ENCODE results near the gene NAT14. TPM values are rescaled to one million over a fixed set of nuclear protein-coding genes. Genes with fewer than 3 reads are reported as not detected.

Gene NAT14
- total RNA-seq, 2 experiments from 2014 or later = 10.5 to 14.7 TPM

DNA sequence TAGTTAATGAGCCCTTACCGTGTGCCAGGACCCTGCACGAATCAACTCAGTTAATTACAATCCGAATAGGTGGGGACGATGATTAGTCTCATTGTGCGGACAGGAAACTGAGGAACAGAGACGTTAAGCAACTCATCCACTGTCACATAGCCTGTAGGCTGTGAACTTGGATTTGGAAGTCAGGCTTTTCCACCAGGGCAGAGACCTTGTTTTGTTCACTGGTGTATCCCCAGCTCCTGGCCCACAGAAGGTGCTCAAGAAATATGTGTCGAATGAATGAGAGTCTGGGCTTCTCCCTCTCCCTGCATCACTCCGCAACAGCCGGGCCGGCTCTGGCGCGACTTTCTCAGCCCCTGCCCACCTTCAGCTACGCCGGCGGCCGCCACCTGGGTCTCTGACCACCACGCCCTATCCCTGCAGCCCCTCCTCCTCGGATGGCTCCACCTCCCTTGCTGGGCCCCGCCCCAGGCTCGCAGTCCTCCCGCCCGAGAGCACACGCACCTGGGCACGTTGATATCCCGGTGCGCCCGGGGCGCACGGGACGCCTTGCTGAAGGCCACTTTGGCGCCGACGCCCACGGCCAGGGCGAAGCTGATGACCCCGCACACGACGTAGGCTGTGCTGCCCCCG, 43.2 kb upstream of the NAT14 start:
- no peak overlapping the region for H3K27ac Mint-ChIP-seq
- no peaks in the 10 kb centered on the region for H3K9me3 Mint-ChIP-seq
- Histone ChIP-seq H3K4me3 (ENCODE audit: low read length) (no peak overlapping the region), H3K27me3 (ENCODE audit: control insufficient read depth in 1 of 2, insufficient read depth in 2 of 2, low read length in 2 of 2) (peaks cover 66 to 85% of the 10 kb centered on the region in 2 experiments), H3K27ac (ENCODE audit: low read depth in 1 of 2, low read length in 2 of 2) (no peak overlapping the region), H3K9me3 (ENCODE audit: control insufficient read depth in 1 of 2, insufficient read depth in 1 of 2, low read length in 2 of 2) (peaks cover 0 to 34% of the 10 kb centered on the region in 2 experiments), H3K36me3 (ENCODE audit: insufficient read depth, low read length) (no peaks in the 10 kb centered on the region), H3K4me1 (ENCODE audit: insufficient read depth, low read length) (peaks cover 28% of the 10 kb centered on the region)
- ChIA-PET CTCF (no interaction called here), POLR2A (no interaction called here)
- TF ChIP-seq CTCF (IDR thresholded peaks at IDR 0.05) = no peak
- no peaks in the 10 kb centered on the region for H3K36me3 Mint-ChIP-seq (ENCODE audit: low read depth)
- intact Hi-C loops (cut with DNase I, micrococcal nuclease) = no loop called here
- H3K4me3 Mint-ChIP-seq = peak overlapping the region; percentile 22
- no peak for DNase-seq
- peaks cover 33% of the 10 kb centered on the region for H3K4me1 Mint-ChIP-seq (ENCODE audit: low read depth)
- H3K27me3 Mint-ChIP-seq = peaks cover 82% of the 10 kb centered on the region
- ATAC-seq (ENCODE audit: poor library complexity) = no peak

- H3K27ac ChIP-seq (ENCODE audit: low read depth in 1 of 2, low read length in 2 of 2) = no peak overlapping the region
- Mint-ChIP-seq H3K4me3 (no peak overlapping the region), H3K36me3 (ENCODE audit: low read depth) (no peaks in the 10 kb centered on the region), H3K9me3 (no peaks in the 10 kb centered on the region), H3K4me1 (ENCODE audit: low read depth) (peaks cover 33% of the 10 kb centered on the region), H3K27ac (no peak overlapping the region), H3K27me3 (peaks cover 76% of the 10 kb centered on the region)
- H3K36me3 ChIP-seq (ENCODE audit: insufficient read depth, low read length) = no peaks in the 10 kb centered on the region
- CTCF ChIA-PET = no interaction called here
- H3K4me3 ChIP-seq (ENCODE audit: low read length) = no peak overlapping the region
- peaks cover 63 to 83% of the 10 kb centered on the region in 2 experiments for H3K27me3 ChIP-seq (ENCODE audit: control insufficient read depth in 1 of 2, insufficient read depth in 2 of 2, low read length in 2 of 2)
- TF ChIP-seq CTCF (IDR thresholded peaks at IDR 0.05) = no peak
- ATAC-seq (ENCODE audit: poor library complexity) = peak; percentile 70
- H3K9me3 ChIP-seq (ENCODE audit: control insufficient read depth in 1 of 2, insufficient read depth in 1 of 2, low read length in 2 of 2) = peaks cover 0 to 34% of the 10 kb centered on the region in 2 experiments
- H3K4me1 ChIP-seq (ENCODE audit: insufficient read depth, low read length) = peaks cover 28% of the 10 kb centered on the region
- intact Hi-C loops (cut with DNase I, micrococcal nuclease) = no loop called here
- DNase-seq = peak in 3 of 14 experiments; percentile 19 to 62 (median 53)
- POLR2A ChIA-PET = no interaction called here
Measured at GRCh38 chr19:55442372-55442961, 42.5 kb upstream of the NAT14 start.

DNA sequence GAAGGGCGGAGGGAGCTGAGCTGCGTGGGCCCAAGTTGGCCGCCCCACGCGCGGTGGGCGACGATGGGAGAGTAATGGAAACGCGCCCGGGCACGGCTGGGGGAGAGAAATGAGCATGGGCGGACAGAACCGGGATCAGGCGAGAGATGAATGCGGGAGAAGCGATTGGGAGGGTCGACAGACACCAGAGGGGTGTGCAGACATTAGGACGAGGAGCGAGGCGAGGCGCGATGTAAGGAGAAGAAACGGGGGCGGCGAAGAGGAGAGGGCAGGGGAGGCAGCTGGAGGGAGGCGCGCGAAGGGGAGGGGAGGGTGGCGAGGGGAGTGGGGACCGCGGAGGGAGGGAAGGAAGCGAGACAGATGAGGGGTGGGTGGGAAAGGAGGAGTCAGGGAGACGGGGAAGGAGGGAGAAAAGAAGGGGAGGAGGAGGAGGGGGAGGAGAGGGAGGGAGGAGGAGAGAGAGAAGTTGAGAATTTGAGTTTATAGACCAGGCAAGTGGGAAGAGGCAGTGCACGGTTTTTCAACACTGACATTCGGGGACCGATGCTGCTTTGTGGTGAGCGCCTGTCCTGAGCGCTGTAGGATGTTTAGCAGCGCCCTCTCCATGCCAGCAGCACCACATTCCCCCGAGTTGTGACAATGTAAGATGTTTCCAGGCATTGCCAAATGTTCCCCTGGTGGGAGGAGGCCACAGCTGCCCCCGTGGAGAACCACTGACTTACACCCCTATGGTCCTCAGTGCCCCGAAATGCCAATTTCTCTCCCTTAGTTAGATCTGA, 41.8 kb upstream of the NAT14 start, which contains the start of gene SHISA7:
Gene SHISA7 (minus strand): TSS at position 256 of the 779 bp plus-strand sequence. CDS start 437 bp downstream, outside the sequence.
- DNase-seq (no peak), ATAC-seq (ENCODE audit: poor library complexity) (no peak)
- Histone ChIP-seq H3K27ac (ENCODE audit: low read depth in 1 of 2, low read length in 2 of 2) (no peak within 1 kb of the TSS), H3K27me3 (ENCODE audit: control insufficient read depth in 1 of 2, insufficient read depth in 2 of 2, low read length in 2 of 2) (peaks cover 60 to 77% of the 10 kb centered on the region in 2 experiments), H3K9me3 (ENCODE audit: control insufficient read depth in 1 of 2, insufficient read depth in 1 of 2, low read length in 2 of 2) (peaks cover 0 to 29% of the 10 kb centered on the region in 2 experiments), H3K36me3 (ENCODE audit: insufficient read depth, low read length) (no peaks in the 10 kb centered on the region), H3K4me1 (ENCODE audit: insufficient read depth, low read length) (peaks cover 28% of the 10 kb centered on the region), H3K4me3 (ENCODE audit: low read length) (no peak within 1 kb of the TSS)
- Mint-ChIP-seq H3K27ac (no peak within 1 kb of the TSS), H3K9me3 (no peaks in the 10 kb centered on the region), H3K4me3 (no peak within 1 kb of the TSS), H3K36me3 (ENCODE audit: low read depth) (no peaks in the 10 kb centered on the region), H3K4me1 (ENCODE audit: low read depth) (peaks cover 33% of the 10 kb centered on the region), H3K27me3 (peaks cover 72% of the 10 kb centered on the region)
- ChIA-PET CTCF (no interaction called here), POLR2A (no interaction called here)
- no peak for TF ChIP-seq CTCF (IDR thresholded peaks at IDR 0.05)
- intact Hi-C loops (cut with DNase I, micrococcal nuclease) = no loop called here
